SK-N-SH treated with all-trans-retinoic acid at 6 μM for 48 hours (cell line): ENCODE data around the gene AP1G1.

Source experiments
- CREB5 ChIP-seq: fragments of 250-450 bp; sonication (Bioruptor Pico); IDR thresholded peaks from 2 replicates; pipeline ENCODE4 v1.5.1; 2020; ENCODE audit warnings: low read depth, mild to moderate bottlenecking, moderate library complexity
- CSRNP3 ChIP-seq: fragments of 250-450 bp; sonication (Bioruptor Pico); IDR thresholded peaks from 2 replicates; pipeline ENCODE4 v1.5.1; 2021; ENCODE audit warnings: mild to moderate bottlenecking, moderate library complexity
- PPARA ChIP-seq: fragments of 250-450 bp; sonication (Bioruptor Pico); IDR thresholded peaks from 2 replicates; pipeline ENCODE4 v1.5.0; 2020; ENCODE audit warnings: mild to moderate bottlenecking, borderline replicate concordance
- TOX ChIP-seq: fragments of 250-450 bp; sonication (Bioruptor Pico); IDR thresholded peaks from 2 replicates; pipeline ENCODE4 v1.8.0; 2021; ENCODE audit warnings: mild to moderate bottlenecking, moderate library complexity, borderline replicate concordance
- ZFP30 ChIP-seq: fragments of 450-650 bp; formaldehyde crosslinking; IDR thresholded peaks from 2 replicates; pipeline ENCODE4 v1.5.0; 2022; ENCODE audit warnings: mild to moderate bottlenecking, moderate library complexity

- TF ChIP-seq CSRNP3 (no peak), PPARA (CRISPR knock-in tag) (no peak), ZFP30 (no peak), TOX (CRISPR knock-in tag) (no peak), CREB5 (no peak)
These were observed at the start of gene AP1G1 for GRCh38 chr16:71808593-71809459.
